Cerebellar cortex (tissue), 1 donor: ENCODE results near the gene CLIP2.
"Not testable (repeated sequence)": the region's sequence is repeated elsewhere in the genome, so short reads cannot be mapped to it uniquely, and the experiment has no call there.

Experiments used
- DNase-seq: peaks from one replicate; pipeline ENCODE4 v3.0.0-alpha.2; 2015; ENCODE audit warnings: low spot score

CLIP2 gene

GRCh38 chr7:74403521-74404387 lies 114.5 kb downstream of the CLIP2 start:
- DNase-seq = no peak

GRCh38 chr7:74404388-74404700 lies 115.1 kb downstream of the CLIP2 start:
- no peak for DNase-seq

- no peak for DNase-seq
Measured at GRCh38 chr7:74404741-74405140, 115.5 kb downstream of the CLIP2 start.

DNA sequence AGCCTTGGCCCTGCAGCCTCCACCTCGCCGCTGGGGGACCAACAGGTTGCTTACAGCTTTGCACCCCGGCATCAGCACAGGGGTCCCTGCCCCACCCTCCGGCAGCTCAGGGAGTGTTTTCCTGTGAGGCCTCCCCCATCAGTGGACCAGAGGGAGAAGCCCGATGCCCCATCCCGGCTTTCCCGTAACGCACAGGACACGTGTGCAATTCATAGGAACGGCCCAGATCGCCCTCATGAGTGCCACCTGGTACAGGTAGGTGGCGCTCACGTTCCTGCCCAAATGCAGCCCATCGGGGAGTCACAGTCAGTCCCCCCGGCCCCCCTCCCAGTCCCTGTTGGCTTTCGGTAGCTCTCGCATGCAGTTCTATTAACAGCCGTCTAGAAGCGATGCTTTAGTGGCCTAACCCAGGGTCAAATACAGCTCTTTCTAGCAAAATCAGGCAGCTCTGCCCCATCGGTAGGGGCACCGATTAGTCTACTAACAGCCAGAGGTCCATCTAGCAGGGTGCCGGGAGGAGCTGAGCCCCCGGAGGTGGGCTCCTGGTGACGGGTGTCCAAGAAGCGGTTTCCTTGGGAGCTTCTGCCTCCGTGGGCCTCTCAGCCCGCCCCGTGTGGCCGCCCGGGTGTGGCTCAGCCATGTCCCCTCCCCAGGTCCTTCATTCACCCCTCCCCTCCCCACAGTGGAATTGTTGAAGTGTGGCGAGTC lies 116.1 kb downstream of the CLIP2 start:
- peak; percentile 34 for DNase-seq

GRCh38 chr7:74405899-74406512 lies 116.8 kb downstream of the CLIP2 start:
- no peak for DNase-seq

GRCh38 chr7:74407958-74408357 lies 118.8 kb downstream of the CLIP2 start:
- DNase-seq = no peak

DNA sequence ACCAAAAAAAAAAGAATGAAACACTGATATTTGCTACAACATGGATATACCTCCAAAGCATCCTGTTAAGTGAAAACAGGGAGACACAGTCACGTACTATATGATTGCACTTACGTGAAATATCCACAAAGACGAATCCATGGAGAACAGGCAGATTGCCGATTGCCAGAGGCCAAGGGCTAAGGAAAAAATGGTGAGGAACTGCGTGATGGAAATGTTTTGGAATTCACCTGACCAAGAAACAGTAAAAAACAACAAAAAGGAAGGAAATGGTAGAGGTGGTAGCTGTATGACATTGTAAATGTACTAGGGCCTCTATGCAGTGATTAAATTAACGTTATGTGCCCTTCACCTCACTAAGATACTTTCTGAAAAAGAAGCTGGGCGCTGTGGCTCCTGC lies 120.4 kb downstream of the CLIP2 start:
- no peak for DNase-seq

GRCh38 chr7:74410772-74411171 lies 121.6 kb downstream of the CLIP2 start:
- no peak for DNase-seq

DNA sequence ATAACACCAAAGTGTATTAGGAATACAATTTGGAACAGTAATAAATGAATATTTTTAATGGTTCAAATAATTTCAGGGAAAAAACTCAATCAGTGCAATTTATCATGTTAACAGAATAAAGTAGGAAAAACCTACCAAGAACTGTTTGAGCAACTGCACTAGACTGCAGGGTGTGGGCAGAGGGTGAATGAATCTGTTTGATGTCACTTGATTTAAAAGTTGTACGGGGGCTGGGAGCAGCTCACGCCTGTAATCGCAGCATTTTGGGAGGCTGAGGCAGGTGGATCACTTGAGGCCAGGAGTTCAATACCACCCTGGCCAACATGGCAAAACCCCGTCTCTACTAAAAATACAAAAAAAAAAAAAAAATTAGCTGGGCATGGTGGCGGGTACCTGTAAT lies 122.4 kb downstream of the CLIP2 start:
- not testable (repeated sequence) for DNase-seq

GRCh38 chr7:74412056-74412455 lies 122.8 kb downstream of the CLIP2 start:
- no peak for DNase-seq

DNA sequence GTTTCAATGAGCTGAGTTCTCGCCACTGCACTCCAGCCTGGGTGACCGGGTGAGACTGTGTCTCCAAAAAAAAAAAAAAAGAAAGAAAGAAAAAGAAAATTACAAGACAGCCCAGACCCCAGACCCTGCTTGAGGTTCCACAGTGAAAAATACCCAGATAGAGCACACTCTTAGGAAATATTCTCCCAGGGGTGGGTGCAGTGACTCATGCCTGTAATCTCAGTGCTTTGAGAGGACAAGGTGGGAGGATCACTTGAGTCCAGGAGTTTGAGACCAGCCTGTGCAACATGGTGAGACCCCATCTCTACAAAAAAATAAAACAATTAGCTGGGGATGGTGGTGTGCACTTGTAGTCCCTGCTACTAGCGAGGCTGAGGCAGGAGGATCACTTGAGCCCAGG lies 123.4 kb downstream of the CLIP2 start:
- DNase-seq = no peak

GRCh38 chr7:74414595-74415333 lies 125.6 kb downstream of the CLIP2 start:
- not testable (repeated sequence) for DNase-seq

DNA sequence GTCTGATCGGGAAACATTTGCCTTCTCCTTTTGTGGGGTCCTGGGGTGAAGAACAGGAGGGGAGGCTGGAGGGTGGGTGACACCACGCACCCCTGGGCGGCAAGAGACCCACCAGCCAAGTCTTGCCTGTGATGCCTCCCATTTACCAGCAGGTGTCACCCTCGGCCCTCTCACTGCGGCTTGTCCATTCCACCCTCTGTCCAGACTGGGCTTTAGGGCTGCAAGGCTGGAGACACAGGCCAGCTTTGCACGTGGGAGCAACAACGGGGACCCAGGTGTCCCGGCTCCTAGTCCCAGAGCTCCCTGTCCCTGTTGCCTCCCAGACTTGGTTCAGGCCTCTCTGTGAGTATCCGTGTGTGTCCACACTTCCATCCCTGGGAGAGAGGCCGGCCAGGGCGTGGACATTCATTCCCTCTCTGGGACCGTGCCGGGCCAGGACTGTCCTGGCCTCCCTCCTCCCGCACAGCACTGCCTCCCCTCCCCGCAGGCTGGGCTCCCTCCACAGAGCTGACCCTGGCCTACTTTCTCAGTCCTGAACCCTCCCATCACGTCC lies 128.3 kb downstream of the CLIP2 start:
- peak; percentile 78 for DNase-seq

GRCh38 chr7:74418076-74418475 lies 128.9 kb downstream of the CLIP2 start:
- no peak for DNase-seq

DNA sequence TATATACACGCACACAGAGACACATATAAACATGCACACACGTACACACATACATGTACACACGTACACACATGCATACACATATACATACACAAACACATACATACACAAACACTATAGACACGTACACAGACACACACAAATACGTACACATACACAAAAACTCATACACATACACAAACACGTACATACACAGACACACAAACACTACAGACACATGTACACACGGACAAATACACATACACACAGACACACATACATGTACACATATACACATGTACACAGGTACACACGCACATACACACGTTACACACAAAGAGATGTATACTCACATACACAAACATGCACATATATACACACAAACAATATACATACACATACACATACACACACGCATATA lies 129.3 kb downstream of the CLIP2 start:
- no peak for DNase-seq

DNA sequence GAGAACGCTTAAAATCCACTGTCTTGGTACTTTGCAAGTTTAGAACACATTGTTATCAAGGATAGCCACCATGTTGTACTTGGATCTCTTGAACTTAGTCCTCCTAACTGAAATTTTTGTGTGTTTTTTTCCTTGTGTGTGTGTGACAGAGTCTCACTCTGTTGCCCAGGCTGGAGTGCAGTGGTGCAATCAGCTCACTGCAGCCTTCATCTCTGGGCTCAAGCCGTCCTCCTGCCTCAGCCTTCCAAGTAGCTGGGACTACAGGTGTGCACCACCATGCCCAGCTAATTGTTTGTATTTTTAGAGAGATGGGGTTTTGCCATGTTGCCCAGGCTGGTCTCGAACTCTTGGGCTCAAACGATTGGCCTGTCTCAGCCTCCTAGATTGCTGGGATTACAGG lies 130.0 kb downstream of the CLIP2 start:
- DNase-seq = not testable (repeated sequence)

DNA sequence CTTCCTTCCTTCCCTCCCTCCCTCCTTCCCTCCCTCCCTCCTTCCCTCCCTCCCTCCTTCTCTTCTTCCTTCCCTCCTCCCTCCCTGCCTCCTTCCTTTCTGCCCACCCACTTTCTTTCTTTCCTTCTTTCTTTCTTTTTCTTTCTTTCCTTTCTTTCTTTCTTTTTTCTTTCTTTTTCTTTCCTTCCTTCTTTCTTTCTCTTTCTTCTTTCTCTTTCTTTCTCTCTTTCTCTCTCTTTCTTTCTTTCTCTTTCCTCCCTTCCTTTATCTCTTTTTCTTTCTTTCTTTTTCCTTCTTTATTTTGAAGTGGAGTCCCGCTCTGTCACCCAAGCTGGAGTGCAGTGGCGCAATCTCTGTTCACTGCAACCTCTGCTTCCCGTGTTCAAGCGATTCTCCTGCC lies 130.8 kb downstream of the CLIP2 start:
- DNase-seq = no peak

- no peak for DNase-seq
Measured at GRCh38 chr7:74424291-74424880, 135.2 kb downstream of the CLIP2 start.

GRCh38 chr7:74428023-74428422 lies 138.8 kb downstream of the CLIP2 start:
- no peak for DNase-seq

- no peak for DNase-seq
Measured at GRCh38 chr7:74429153-74429747, 140.0 kb downstream of the CLIP2 start.

DNA sequence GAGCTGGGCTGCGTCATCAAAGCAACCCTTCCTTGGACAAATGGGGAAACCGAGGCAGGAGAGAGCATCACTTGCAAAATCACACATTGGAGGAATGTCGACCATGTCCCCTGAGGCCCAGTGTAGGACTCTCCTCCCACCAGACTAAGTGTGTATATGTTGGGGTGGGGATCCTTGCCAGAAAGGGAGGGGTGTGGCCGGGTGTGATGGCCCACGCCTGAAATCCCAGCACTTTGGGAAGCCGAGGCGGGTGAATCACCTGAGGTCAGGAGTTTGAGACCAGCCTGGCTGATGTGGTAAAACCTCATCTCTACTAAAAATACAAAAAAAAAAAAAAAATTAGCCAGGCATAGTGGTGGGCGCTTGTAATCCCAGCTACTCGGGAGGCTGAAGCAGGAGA lies 141.2 kb downstream of the CLIP2 start:
- DNase-seq = not testable (repeated sequence)
